HepG2 (cell line): ENCODE data around the gene SRP9. TPM values are rescaled to one million over a fixed set of nuclear protein-coding genes. Genes with fewer than 3 reads are reported as not detected.

Experiments used
- ATAC-seq: fragments of 200-7000 bp; cut with Tn5 transposase; 3 replicates; pipeline ENCODE4 v1.9.1; 2020; ENCODE audit warnings: mild to moderate bottlenecking, moderate library complexity
- BruUV-seq: library from RNA; stranded (reverse); fragments of 400-500 nt; replicated peaks from 2 replicates; lab custom pipeline; 2021; lab: Mats Ljungman, UMichigan
- CTCF ChIA-PET: fragments of 300-600 bp; formaldehyde crosslinking; extraction: SDS; loops from one replicate; lab custom pipeline; 2021; ENCODE audit warnings: low total read pairs, inconsistent platforms, low intra/inter-chr PET ratio; lab: Yijun Ruan, JAX
- POLR2A ChIA-PET: fragments of 350-600 bp; sonication (Branson Sonifier 250); formaldehyde crosslinking; loops from one replicate; lab custom pipeline; 2020; ENCODE audit warnings: antibody characterized with exemption, inconsistent platforms; lab: Yijun Ruan, JAX
- DNase-seq: peaks from one replicate; pipeline ENCODE4 v3.0.0-alpha.2; 2015; ENCODE audit warnings: low spot score
- FAIRE-seq: peaks from 3 replicates; lab custom pipeline; 2011; peaks lifted over from hg19 to GRCh38; lab: Jason Lieb, UNC
- H2AFZ ChIP-seq: one replicate; pipeline ENCODE4 v1.6.1; 2011; ENCODE audit warnings: low read length, inconsistent platforms
- H3K27ac ChIP-seq: fragments of 300-600 bp; 3 replicates; pipeline ENCODE4 v1.8.0; 2011; ENCODE audit warnings: mixed run types, mild to moderate bottlenecking, mixed read lengths, low read length, inconsistent platforms; ENCODE audit not compliant: insufficient read depth; ENCODE audit errors: extremely low read length
- H3K27me3 ChIP-seq, 2 experiments: fragments of 200-600 bp in 1 of 2; 2 replicates in 1 of 2; 3 replicates in 1 of 2; pipeline versions ENCODE4 v1.6.0 to v1.8.0; 2011; ENCODE audit warnings: low read length in 2 of 2, mild to moderate bottlenecking in 2 of 2, moderate library complexity in 2 of 2, inconsistent platforms in 1 of 2; ENCODE audit not compliant: insufficient read depth in 2 of 2, control insufficient read depth in 1 of 2
- H3K36me3 ChIP-seq, 2 experiments: fragments of 200-600 bp in 1 of 2; replicated peaks in 1 of 2; 2 replicates in 1 of 2; 3 replicates in 1 of 2; pipeline versions ENCODE4 v1.5.1 to v1.8.0; 2011; ENCODE audit warnings: low read length in 2 of 2, inconsistent platforms in 1 of 2; ENCODE audit not compliant: insufficient read depth in 2 of 2, control insufficient read depth in 1 of 2
- H3K4me1 ChIP-seq: 2 replicates; pipeline ENCODE4 v1.5.1; 2012; ENCODE audit warnings: low read length, inconsistent platforms; ENCODE audit not compliant: insufficient read depth
- H3K4me2 ChIP-seq: 2 replicates; pipeline ENCODE4 v1.6.0; 2011; ENCODE audit warnings: low read depth, low read length, inconsistent platforms
- H3K4me3 ChIP-seq, 3 experiments: fragments of 200-600 bp in 1 of 3; sonication (generic), shearing (Covaris generic) in 1 of 3; replicated peaks in 1 of 3; 2 replicates each; pipeline ENCODE4 v1.5.1; 2011 to 2016; ENCODE audit warnings: low read length in 3 of 3, inconsistent platforms in 2 of 3, low read depth in 2 of 3, mild to moderate bottlenecking in 2 of 3, control low read depth in 1 of 3, mixed read lengths in 1 of 3; ENCODE audit not compliant: insufficient read depth in 1 of 3
- H3K79me2 ChIP-seq: one replicate; pipeline ENCODE4 v1.6.1; 2011; ENCODE audit warnings: low read length, inconsistent platforms; ENCODE audit not compliant: insufficient read depth
- H3K9ac ChIP-seq: 2 replicates; pipeline ENCODE4 v1.6.0; 2011; ENCODE audit warnings: mild to moderate bottlenecking, low read depth, low read length, inconsistent platforms; ENCODE audit not compliant: insufficient read depth
- H3K9me3 ChIP-seq: 2 replicates; pipeline ENCODE4 v1.5.1; 2012; ENCODE audit warnings: mild to moderate bottlenecking, low read length
- H4K20me1 ChIP-seq: 2 replicates; pipeline ENCODE4 v1.6.0; 2011; ENCODE audit warnings: inconsistent platforms, mild to moderate bottlenecking, low read length, moderate library complexity; ENCODE audit not compliant: insufficient read depth
- JUNB ChIP-seq: sonication (generic); formaldehyde crosslinking; IDR thresholded peaks from 2 replicates; pipeline ENCODE4 v1.8.0; 2022; ENCODE audit warnings: missing genetic modification reagents, mild to moderate bottlenecking, borderline replicate concordance
- SALL1 ChIP-seq: sonication (generic); formaldehyde crosslinking; IDR thresholded peaks from 2 replicates; pipeline ENCODE4 v1.8.0; 2022; ENCODE audit warnings: mild to moderate bottlenecking, missing genetic modification reagents
- SNAI1 ChIP-seq: sonication (generic); formaldehyde crosslinking; IDR thresholded peaks from 2 replicates; pipeline ENCODE4 v1.5.0; 2020; ENCODE audit warnings: mild to moderate bottlenecking, missing genetic modification reagents, borderline replicate concordance
- SRSF1 ChIP-seq: fragments of 200-400 bp; formaldehyde crosslinking; optimal IDR thresholded peaks from 2 replicates; pipeline ENCODE3; 2017; ENCODE audit warnings: mild to moderate bottlenecking, low read depth, low read length, moderate library complexity
- ZNF724P ChIP-seq: sonication (generic); formaldehyde crosslinking; IDR thresholded peaks from 2 replicates; pipeline ENCODE4 v1.8.0; 2022; ENCODE audit warnings: missing genetic modification reagents, borderline replicate concordance
- WGBS: methylation state at CpG from one replicate; pipeline ENCODE4 v1.1.6; 2017; ENCODE audit warnings: low lambda C conversion rate; 5-methylcytosine and 5-hydroxymethylcytosine counted together
- in situ Hi-C: cut with HindIII; loops from 2 replicates; pipeline ENCODE4 v1.10.0; 2017; ENCODE audit warnings: low pct_unique_long_range_greater_than_20kb; ENCODE audit not compliant: extremely low pct_ligation_motif_present
- intact Hi-C: fragments of 100-400 bp; cut with micrococcal nuclease; formaldehyde crosslinking; loops from one replicate; pipeline ENCODE4 v1.10.0; 2022; ENCODE audit not compliant: unreplicated experiment
- polyA plus RNA-seq, 8 experiments: library from polyadenylated mRNA; depleted of rRNA in 3 of 8; stranded (reverse) in 7 of 8; unstranded in 1 of 8; fragments of >200 nt; fragmentation: Illumina TruSeq in 4 of 8; extraction: Trizol in 4 of 8; gene quantifications; 2 replicates each; pipeline versions ENCODE4 v1.2.1 to v1.2.3, GENCODE V29; 2011 to 2016; ENCODE audit warnings: low read depth in 4 of 8, missing spikeins in 1 of 8, mixed read lengths in 1 of 8; ENCODE audit not compliant: insufficient read depth in 1 of 8
- total RNA-seq, 5 experiments: library from RNA; depleted of rRNA; stranded (reverse); fragments of >200 nt; fragmentation: Illumina TruSeq; extraction: Trizol; gene quantifications; 2 replicates each; pipeline ENCODE4 v1.2.3, GENCODE V29; 2016; ENCODE audit warnings: low read depth in 1 of 5
- TF ChIP-seq, protein P1 (sequence below): sonication (generic); formaldehyde crosslinking; IDR thresholded peaks from 2 replicates; pipeline ENCODE4 v1.4.0; 2020; ENCODE audit warnings: missing genetic modification reagents

The SRP9 gene
- total and polyA plus RNA-seq, 2 of the 13 experiments (the other 11 are each of a cell fraction or from before 2014, with no cell fraction given) = 251 to 307 TPM

DNA sequence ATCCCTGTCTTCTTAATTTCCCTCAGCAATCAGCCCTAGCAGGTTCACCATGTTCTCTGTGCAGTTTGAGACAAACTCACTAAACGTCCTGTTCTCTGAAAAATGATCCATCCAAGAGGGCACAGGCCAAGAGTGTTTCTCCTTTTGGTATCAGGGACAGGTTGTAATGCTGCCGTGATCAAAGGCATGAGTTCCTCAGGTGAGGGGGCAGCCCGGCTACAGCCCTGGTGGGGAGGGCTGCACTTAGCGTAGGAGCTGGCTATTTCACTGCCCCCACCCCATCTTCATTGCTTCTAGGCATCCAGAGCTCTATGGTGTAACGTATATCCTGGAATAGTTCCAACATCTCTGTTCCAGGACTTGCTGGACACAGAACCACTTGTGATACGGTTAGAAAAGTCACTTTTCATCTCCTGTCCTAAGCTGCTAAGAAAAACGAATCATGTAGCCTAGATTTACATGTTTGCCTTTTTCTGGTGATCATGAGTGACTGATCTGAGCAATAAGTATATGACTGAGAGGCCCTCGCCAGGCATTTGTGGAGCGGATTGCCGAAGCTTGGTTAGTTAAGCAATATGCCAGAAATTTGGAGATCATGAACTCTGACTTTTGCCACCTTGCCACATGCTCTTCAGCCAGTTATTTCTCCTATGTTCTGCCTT is 41.1 kb upstream of the SRP9 start:
- peak overlapping the region; percentile 37 for H3K9ac ChIP-seq
- peak; percentile 54 for ATAC-seq
- WGBS = 21% methylated on average over 7 of the region's 10 CpGs
- intact Hi-C loops = loop anchor here (5.0 kb wide), 2 partner anchors 34 to 36 kb away; no protein-coding TSS in a partner anchor
- no peaks in the 10 kb centered on the region for H3K36me3 ChIP-seq
- peak overlapping the region; percentile 71 for H3K4me2 ChIP-seq
- no peak for TF ChIP-seq SRSF1
- TF ChIP-seq, protein P1, sequence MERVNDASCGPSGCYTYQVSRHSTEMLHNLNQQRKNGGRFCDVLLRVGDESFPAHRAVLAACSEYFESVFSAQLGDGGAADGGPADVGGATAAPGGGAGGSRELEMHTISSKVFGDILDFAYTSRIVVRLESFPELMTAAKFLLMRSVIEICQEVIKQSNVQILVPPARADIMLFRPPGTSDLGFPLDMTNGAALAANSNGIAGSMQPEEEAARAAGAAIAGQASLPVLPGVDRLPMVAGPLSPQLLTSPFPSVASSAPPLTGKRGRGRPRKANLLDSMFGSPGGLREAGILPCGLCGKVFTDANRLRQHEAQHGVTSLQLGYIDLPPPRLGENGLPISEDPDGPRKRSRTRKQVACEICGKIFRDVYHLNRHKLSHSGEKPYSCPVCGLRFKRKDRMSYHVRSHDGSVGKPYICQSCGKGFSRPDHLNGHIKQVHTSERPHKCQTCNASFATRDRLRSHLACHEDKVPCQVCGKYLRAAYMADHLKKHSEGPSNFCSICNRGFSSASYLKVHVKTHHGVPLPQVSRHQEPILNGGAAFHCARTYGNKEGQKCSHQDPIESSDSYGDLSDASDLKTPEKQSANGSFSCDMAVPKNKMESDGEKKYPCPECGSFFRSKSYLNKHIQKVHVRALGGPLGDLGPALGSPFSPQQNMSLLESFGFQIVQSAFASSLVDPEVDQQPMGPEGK (CRISPR knock-in tag) = peak; percentile 16; the same call in 1 of the 2 replicates
- TF ChIP-seq SNAI1 (CRISPR knock-in tag) = no peak
- no peaks in the 10 kb centered on the region for H3K79me2 ChIP-seq
- ChIA-PET CTCF (interaction anchor here (1.4 kb wide), 1 partner anchor 36 kb away, joined by 4 read pairs; no protein-coding TSS in a partner anchor), POLR2A (interaction anchor here (1.0 to 3.6 kb wide), 9 partner anchors 10 to 187 kb away, joined by 3 to 41 read pairs (median 8); partner anchors contain the start of genes ENAH, PYCR2 and SRP9)
- H3K4me1 ChIP-seq = peaks cover 60% of the 10 kb centered on the region
- no peak for DNase-seq
- BruUV-seq = no TSS peak
- H3K27ac ChIP-seq = no peak overlapping the region
- H3K9me3 ChIP-seq = no peaks in the 10 kb centered on the region
- in situ Hi-C loops = no loop called here
- peak overlapping the region; percentile 6 to 53 (median 35); a peak in 5 of 6 replicates for H3K4me3 ChIP-seq
- H3K27me3 ChIP-seq = peaks cover 0 to 5% of the 10 kb centered on the region in 2 experiments; a peak in 1 of 5 replicates
- no peaks in the 10 kb centered on the region for H4K20me1 ChIP-seq
- H2AFZ ChIP-seq = peak overlapping the region; percentile 24
- FAIRE-seq = no peak

DNA sequence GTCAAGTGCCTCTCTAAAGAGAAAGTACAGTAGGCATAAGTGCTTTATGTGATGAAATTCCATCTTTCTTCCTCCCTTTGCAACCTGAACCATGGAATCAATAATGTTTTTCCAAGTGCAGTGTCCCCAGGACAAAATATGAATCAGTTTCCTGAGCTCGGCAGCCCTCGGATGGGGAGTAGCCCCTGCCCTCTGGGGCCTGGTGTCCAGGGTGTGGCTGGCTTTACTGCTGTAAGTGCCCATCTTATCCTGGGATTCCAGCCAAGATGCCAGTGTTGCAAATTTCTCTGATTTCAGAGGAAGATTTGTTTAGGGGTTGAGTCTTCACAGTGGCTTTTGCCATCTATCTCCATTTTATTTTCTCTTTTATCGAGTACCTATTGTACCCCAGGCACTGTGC is 40.5 kb upstream of the SRP9 start:
- no peaks in the 10 kb centered on the region for H3K9me3 ChIP-seq
- H3K27me3 ChIP-seq = peaks cover 0 to 5% of the 10 kb centered on the region in 2 experiments; a peak in 1 of 5 replicates
- no peak overlapping the region for H2AFZ ChIP-seq
- FAIRE-seq (no peak), ATAC-seq (no peak), DNase-seq (no peak)
- H3K36me3 ChIP-seq = no peaks in the 10 kb centered on the region
- ChIA-PET POLR2A (interaction anchor here (1.4 to 3.6 kb wide), 6 partner anchors 9 to 85 kb away, joined by 3 to 41 read pairs (median 14); partner anchors contain the start of gene ENAH), CTCF (no interaction called here)
- no peak overlapping the region for H3K27ac ChIP-seq
- no peaks in the 10 kb centered on the region for H4K20me1 ChIP-seq
- H3K4me2 ChIP-seq = peak overlapping the region; percentile 71
- H3K79me2 ChIP-seq = no peaks in the 10 kb centered on the region
- no peak overlapping the region for H3K4me3 ChIP-seq
- in situ Hi-C loops = no loop called here
- TF ChIP-seq ZNF724P (no peak), SALL1 (peak; percentile 31; the same call in 1 of the 2 replicates), JUNB (CRISPR knock-in tag) (no peak)
- H3K4me1 ChIP-seq = peaks cover 57% of the 10 kb centered on the region
- no TSS peak for BruUV-seq
- intact Hi-C loops = loop anchor here (5.0 kb wide), 2 partner anchors 35 kb away; no protein-coding TSS in a partner anchor
- 25% methylated on average over 3 of the region's 3 CpGs for WGBS
- no peak overlapping the region for H3K9ac ChIP-seq
